SK-N-SH treated with all-trans-retinoic acid at 6 μM for 48 hours (cell line): ENCODE data around the gene PDSS2.

Source experiments
- ATAC-seq: fragments of 200-7000 bp; cut with Tn5 transposase; 3 replicates; pipeline ENCODE4 v1.9.1; 2020; ENCODE audit warnings: mild to moderate bottlenecking, moderate library complexity
- ARNTL ChIP-seq: fragments of 450-650 bp; formaldehyde crosslinking; IDR thresholded peaks from 2 replicates; pipeline ENCODE4 v1.5.0; 2020; ENCODE audit warnings: low read depth, mild to moderate bottlenecking, moderate library complexity, borderline replicate concordance
- BACH2 ChIP-seq: fragments of 250-450 bp; sonication (Bioruptor Pico); IDR thresholded peaks from 2 replicates; pipeline ENCODE4 v1.9.0; 2021; ENCODE audit warnings: mild to moderate bottlenecking, borderline replicate concordance
- CSDC2 ChIP-seq: fragments of 250-450 bp; sonication (Bioruptor Pico); IDR thresholded peaks from 2 replicates; pipeline ENCODE4 v1.5.0; 2020; ENCODE audit warnings: mild to moderate bottlenecking, moderate library complexity
- GLIS3 ChIP-seq: fragments of 250-450 bp; sonication (Bioruptor Pico); IDR thresholded peaks from 2 replicates; pipeline ENCODE4 v1.5.0; 2020; ENCODE audit warnings: mild to moderate bottlenecking, moderate library complexity
- ISL1 ChIP-seq: fragments of 250-450 bp; sonication (Bioruptor Pico); IDR thresholded peaks from 2 replicates; pipeline ENCODE4 v2.1.2; 2022; ENCODE audit warnings: mild to moderate bottlenecking, moderate library complexity
- OSR1 ChIP-seq: fragments of 250-450 bp; sonication (Bioruptor Pico); IDR thresholded peaks from 2 replicates; pipeline ENCODE4 v1.8.0; 2022; ENCODE audit warnings: moderate library complexity, mild to moderate bottlenecking, inconsistent platforms
- PPARA ChIP-seq: fragments of 250-450 bp; sonication (Bioruptor Pico); IDR thresholded peaks from 2 replicates; pipeline ENCODE4 v1.5.0; 2020; ENCODE audit warnings: mild to moderate bottlenecking, borderline replicate concordance
- RARB ChIP-seq: fragments of 250-450 bp; sonication (Bioruptor Pico); IDR thresholded peaks from 2 replicates; pipeline ENCODE4 v1.8.0; 2021; ENCODE audit warnings: mild to moderate bottlenecking, moderate library complexity
- SNAI2 ChIP-seq: fragments of 250-450 bp; sonication (Bioruptor Pico); IDR thresholded peaks from 2 replicates; pipeline ENCODE4 v1.5.0; 2020; ENCODE audit warnings: mild to moderate bottlenecking, moderate library complexity
- TCF4 ChIP-seq: fragments of 250-450 bp; sonication (Bioruptor Pico); IDR thresholded peaks from 2 replicates; pipeline ENCODE4 v1.8.0; 2021; ENCODE audit warnings: mild to moderate bottlenecking, moderate library complexity, borderline replicate concordance
- TOX ChIP-seq: fragments of 250-450 bp; sonication (Bioruptor Pico); IDR thresholded peaks from 2 replicates; pipeline ENCODE4 v1.8.0; 2021; ENCODE audit warnings: mild to moderate bottlenecking, moderate library complexity, borderline replicate concordance
- ZC3H10 ChIP-seq: fragments of 250-450 bp; sonication (Bioruptor Pico); IDR thresholded peaks from 2 replicates; pipeline ENCODE4 v1.5.1; 2021; ENCODE audit warnings: mild to moderate bottlenecking, moderate library complexity
- ZFP30 ChIP-seq: fragments of 450-650 bp; formaldehyde crosslinking; IDR thresholded peaks from 2 replicates; pipeline ENCODE4 v1.5.0; 2022; ENCODE audit warnings: mild to moderate bottlenecking, moderate library complexity
- ZNF565 ChIP-seq: fragments of 450-650 bp; formaldehyde crosslinking; conservative IDR thresholded peaks from 2 replicates; pipeline ENCODE4 v1.5.0; 2020; ENCODE audit warnings: low read depth, mild to moderate bottlenecking, moderate library complexity
- ZNF8 ChIP-seq: fragments of 450-650 bp; formaldehyde crosslinking; IDR thresholded peaks from 2 replicates; pipeline ENCODE4 v1.5.0; 2020; ENCODE audit warnings: mild to moderate bottlenecking, moderate library complexity
- TF ChIP-seq, protein P1 (sequence below): fragments of 250-450 bp; sonication (Bioruptor Pico); IDR thresholded peaks from 2 replicates; pipeline ENCODE4 v1.5.1; 2021; ENCODE audit warnings: mild to moderate bottlenecking, moderate library complexity
- TF ChIP-seq, protein P2 (sequence below): fragments of 250-450 bp; sonication (Bioruptor Pico); IDR thresholded peaks from 2 replicates; pipeline ENCODE4 v1.5.0; 2020; ENCODE audit warnings: mild to moderate bottlenecking, moderate library complexity
- TF ChIP-seq, protein P3 (sequence below): fragments of 250-450 bp; sonication (Bioruptor Pico); IDR thresholded peaks from 2 replicates; pipeline ENCODE4 v1.5.1; 2020; ENCODE audit warnings: low read depth, mild to moderate bottlenecking, moderate library complexity
- TF ChIP-seq, protein P4 (sequence below): fragments of 250-450 bp; sonication (Bioruptor Pico); IDR thresholded peaks from 2 replicates; pipeline ENCODE4 v1.8.0; 2021; ENCODE audit warnings: low read depth, mild to moderate bottlenecking, moderate library complexity, borderline replicate concordance

The PDSS2 gene

DNA sequence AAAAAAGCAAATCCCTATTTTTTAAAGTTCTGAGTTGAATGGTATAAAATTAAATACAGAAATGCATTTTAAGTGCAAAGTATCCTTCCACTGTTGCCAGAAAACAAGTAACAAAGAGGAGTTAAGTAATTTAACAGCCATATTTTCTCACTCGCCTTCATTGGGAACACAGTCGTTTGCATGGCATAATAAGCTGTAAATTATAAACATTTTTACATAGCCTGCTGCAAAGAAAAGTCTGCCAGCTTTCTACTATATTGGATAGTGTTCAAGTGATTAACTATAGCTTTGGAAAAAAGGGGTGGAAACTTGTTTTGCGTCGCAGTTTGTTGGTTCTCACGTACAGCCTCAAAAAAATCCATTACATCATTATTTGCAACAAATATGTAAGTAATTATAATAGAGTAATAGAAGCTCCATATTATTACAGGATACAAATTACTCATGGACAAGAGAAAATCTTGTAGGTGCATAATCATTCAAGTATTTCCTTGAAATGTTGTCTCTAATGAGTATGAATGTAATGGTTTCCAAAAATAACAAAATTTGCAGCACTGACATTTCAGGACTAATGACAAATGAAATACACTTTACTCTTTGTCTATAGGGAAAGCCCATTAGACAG lies 139.3 kb downstream of the PDSS2 start:
- TF ChIP-seq OSR1 (no peak), ZFP30 (no peak), TOX (CRISPR knock-in tag) (no peak), BACH2 (no peak), PPARA (CRISPR knock-in tag) (no peak), ZC3H10 (CRISPR knock-in tag) (no peak), ISL1 (CRISPR knock-in tag) (no peak), GLIS3 (CRISPR knock-in tag) (no peak), TCF4 (CRISPR knock-in tag) (no peak), SNAI2 (CRISPR knock-in tag) (no peak), RARB (CRISPR knock-in tag) (no peak), ZNF565 (no peak), ZNF8 (CRISPR knock-in tag) (no peak), CSDC2 (CRISPR knock-in tag) (no peak), ARNTL (CRISPR knock-in tag) (no peak)
- TF ChIP-seq, protein P1, sequence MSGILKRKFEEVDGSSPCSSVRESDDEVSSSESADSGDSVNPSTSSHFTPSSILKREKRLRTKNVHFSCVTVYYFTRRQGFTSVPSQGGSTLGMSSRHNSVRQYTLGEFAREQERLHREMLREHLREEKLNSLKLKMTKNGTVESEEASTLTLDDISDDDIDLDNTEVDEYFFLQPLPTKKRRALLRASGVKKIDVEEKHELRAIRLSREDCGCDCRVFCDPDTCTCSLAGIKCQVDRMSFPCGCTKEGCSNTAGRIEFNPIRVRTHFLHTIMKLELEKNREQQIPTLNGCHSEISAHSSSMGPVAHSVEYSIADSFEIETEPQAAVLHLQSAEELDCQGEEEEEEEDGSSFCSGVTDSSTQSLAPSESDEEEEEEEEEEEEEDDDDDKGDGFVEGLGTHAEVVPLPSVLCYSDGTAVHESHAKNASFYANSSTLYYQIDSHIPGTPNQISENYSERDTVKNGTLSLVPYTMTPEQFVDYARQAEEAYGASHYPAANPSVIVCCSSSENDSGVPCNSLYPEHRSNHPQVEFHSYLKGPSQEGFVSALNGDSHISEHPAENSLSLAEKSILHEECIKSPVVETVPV (CRISPR knock-in tag) = no peak
- TF ChIP-seq, protein P2, sequence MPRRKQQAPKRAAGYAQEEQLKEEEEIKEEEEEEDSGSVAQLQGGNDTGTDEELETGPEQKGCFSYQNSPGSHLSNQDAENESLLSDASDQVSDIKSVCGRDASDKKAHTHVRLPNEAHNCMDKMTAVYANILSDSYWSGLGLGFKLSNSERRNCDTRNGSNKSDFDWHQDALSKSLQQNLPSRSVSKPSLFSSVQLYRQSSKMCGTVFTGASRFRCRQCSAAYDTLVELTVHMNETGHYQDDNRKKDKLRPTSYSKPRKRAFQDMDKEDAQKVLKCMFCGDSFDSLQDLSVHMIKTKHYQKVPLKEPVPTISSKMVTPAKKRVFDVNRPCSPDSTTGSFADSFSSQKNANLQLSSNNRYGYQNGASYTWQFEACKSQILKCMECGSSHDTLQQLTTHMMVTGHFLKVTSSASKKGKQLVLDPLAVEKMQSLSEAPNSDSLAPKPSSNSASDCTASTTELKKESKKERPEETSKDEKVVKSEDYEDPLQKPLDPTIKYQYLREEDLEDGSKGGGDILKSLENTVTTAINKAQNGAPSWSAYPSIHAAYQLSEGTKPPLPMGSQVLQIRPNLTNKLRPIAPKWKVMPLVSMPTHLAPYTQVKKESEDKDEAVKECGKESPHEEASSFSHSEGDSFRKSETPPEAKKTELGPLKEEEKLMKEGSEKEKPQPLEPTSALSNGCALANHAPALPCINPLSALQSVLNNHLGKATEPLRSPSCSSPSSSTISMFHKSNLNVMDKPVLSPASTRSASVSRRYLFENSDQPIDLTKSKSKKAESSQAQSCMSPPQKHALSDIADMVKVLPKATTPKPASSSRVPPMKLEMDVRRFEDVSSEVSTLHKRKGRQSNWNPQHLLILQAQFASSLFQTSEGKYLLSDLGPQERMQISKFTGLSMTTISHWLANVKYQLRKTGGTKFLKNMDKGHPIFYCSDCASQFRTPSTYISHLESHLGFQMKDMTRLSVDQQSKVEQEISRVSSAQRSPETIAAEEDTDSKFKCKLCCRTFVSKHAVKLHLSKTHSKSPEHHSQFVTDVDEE = no peak
- TF ChIP-seq, protein P3, sequence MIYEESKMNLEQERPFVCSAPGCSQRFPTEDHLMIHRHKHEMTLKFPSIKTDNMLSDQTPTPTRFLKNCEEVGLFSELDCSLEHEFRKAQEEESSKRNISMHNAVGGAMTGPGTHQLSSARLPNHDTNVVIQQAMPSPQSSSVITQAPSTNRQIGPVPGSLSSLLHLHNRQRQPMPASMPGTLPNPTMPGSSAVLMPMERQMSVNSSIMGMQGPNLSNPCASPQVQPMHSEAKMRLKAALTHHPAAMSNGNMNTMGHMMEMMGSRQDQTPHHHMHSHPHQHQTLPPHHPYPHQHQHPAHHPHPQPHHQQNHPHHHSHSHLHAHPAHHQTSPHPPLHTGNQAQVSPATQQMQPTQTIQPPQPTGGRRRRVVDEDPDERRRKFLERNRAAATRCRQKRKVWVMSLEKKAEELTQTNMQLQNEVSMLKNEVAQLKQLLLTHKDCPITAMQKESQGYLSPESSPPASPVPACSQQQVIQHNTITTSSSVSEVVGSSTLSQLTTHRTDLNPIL = no peak
- TF ChIP-seq, protein P4, sequence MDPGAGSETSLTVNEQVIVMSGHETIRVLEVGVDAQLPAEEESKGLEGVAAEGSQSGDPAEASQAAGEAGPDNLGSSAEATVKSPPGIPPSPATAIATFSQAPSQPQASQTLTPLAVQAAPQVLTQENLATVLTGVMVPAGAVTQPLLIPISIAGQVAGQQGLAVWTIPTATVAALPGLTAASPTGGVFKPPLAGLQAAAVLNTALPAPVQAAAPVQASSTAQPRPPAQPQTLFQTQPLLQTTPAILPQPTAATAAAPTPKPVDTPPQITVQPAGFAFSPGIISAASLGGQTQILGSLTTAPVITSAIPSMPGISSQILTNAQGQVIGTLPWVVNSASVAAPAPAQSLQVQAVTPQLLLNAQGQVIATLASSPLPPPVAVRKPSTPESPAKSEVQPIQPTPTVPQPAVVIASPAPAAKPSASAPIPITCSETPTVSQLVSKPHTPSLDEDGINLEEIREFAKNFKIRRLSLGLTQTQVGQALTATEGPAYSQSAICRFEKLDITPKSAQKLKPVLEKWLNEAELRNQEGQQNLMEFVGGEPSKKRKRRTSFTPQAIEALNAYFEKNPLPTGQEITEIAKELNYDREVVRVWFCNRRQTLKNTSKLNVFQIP (CRISPR knock-in tag) = no peak
- no peak for ATAC-seq

DNA sequence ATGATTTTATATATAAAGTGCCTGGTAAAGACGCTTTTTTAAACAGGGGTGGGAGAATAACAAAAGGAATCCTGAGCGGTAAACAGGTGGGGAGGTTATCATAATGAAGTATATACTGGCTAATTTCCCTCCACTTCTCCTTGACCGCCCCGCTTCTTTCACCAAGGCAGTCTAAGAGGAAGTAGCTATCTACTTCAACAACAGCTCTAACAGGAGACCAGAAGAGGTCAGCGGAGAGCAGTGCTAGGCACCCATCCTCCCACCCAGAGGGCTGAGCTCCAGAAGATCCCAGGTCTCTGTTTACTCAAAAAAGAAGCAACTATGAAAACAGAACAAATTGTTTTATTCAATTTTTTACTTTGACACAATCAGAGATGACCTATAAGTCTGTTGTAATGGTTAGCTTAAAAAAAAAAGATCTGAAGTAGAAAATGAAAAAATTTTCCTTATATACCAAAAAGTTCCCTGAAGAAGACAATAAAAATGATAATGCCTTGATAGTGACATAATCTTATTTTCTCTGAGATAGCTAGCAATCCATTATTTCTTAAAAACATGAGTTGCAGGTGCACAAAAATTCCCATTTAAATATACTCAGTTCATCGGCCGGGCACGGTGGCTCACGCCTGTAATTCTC lies 141.1 kb downstream of the PDSS2 start:
- no peak for TF ChIP-seq TCF4 (CRISPR knock-in tag)
- TF ChIP-seq, protein P2 = no peak
- no peak for TF ChIP-seq RARB (CRISPR knock-in tag)
- no peak for TF ChIP-seq OSR1
- TF ChIP-seq, protein P1 (CRISPR knock-in tag) = no peak
- no peak for TF ChIP-seq SNAI2 (CRISPR knock-in tag)
- TF ChIP-seq ISL1 (CRISPR knock-in tag) = no peak
- no peak for TF ChIP-seq ARNTL (CRISPR knock-in tag)
- TF ChIP-seq, protein P3 = no peak
- TF ChIP-seq, all 23 proteins: peak for 0
- ATAC-seq = peak; percentile 98
